Measurements from ENCODE around the gene KLHL11. TPM values are rescaled to one million over a fixed set of nuclear protein-coding genes. Genes with fewer than 3 reads are reported as not detected.
A peak's percentile ranks its signal among the peaks of the same experiment; 100 is the strongest.
"Not testable (repeated sequence)": the region's sequence is repeated elsewhere in the genome, so short reads cannot be mapped to it uniquely, and the experiment has no call there.

Gene KLHL11
- total and polyA plus RNA-seq, 3 experiments from 2014 or later = 6.4 to 26.9 (median 24.7) TPM

DNA sequence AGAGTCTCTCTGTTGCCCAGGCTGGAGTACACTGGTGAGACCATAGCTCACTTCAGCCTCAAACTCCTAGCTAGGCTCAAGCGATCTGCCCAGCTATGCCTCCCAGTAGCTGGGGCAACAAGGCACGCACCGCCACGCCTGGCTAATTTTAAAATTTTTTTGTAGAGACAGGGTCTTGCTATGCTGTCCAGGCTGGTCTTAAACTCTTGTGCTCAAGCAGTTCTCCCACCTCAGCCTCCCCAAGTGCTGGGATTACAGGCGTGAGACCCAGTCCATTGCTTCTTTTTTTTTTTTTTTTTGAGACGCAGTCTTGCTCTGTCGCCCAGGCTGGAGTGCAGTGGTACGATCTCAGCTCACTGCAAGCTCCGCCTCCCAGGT, 9.1 kb upstream of the KLHL11 start:
- H3K27me3 Mint-ChIP-seq; POLR2A ChIA-PET; H3K27ac ChIP-seq (ENCODE audit: low read depth, low read length); H3K9me3 Mint-ChIP-seq; H3K4me1 Mint-ChIP-seq; H3K27me3 ChIP-seq (ENCODE audit: insufficient read depth, low read length, poor library complexity, severe bottlenecking); H3K27ac Mint-ChIP-seq; H3K4me1 ChIP-seq (ENCODE audit: insufficient read depth, low read length); H3K4me3 Mint-ChIP-seq; H3K4me3 ChIP-seq (ENCODE audit: low read length); H3K9me3 ChIP-seq (ENCODE audit: low read length); CTCF ChIA-PET: not testable (repeated sequence)
- peaks cover 38% of the 10 kb centered on the region for H3K36me3 ChIP-seq (ENCODE audit: insufficient read depth, low read length)
- peaks cover 0 to 80% (median 15%) of the 10 kb centered on the region in 3 donors for H3K36me3 Mint-ChIP-seq
- DNase-seq = peak in 1 of 5 donors; percentile 15

DNA sequence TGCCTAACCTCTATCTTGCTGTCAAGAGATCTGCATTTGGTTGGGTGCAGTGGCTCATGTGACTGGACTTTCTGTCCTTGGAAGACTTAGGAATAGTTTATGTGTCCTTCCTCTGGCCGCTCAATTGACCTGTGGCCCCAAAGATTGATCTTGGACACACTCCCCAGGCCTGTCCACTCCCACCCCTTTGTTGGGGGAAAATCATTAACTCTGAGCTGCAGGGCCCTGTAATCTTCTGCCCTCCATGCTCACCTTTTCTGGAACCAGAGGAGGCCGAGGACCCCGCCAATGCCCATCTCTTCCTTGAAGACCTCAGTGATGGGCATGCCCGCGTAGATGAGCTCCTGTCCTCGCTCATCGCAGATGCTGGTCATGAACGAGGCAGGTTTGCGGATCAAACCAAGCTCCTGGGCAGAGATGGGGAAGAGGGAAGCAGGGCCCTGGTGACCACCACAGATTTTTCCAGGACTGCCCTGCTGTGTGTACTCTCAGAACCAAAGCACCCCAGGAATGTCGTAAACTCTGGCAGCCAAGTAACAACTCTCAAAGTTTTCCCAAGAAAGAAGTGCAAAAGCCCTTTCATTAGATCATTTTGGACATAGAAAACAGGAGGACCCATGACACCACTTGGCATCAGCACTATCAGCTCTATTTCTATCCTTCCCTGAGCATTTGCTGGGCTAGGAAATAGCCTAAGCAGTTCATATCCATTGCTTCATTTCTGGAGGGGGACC, 8.5 kb upstream of the KLHL11 start:
- H3K27ac ChIP-seq (ENCODE audit: low read depth, low read length) = no peak overlapping the region
- DNase-seq = no peak
- H3K9me3 ChIP-seq (ENCODE audit: low read length) = no peaks in the 10 kb centered on the region
- Mint-ChIP-seq H3K9me3 (no peaks in the 10 kb centered on the region), H3K36me3 (peaks cover 0 to 83% (median 15%) of the 10 kb centered on the region in 3 donors), H3K4me1 (peaks cover 0 to under 1% (median 0%) of the 10 kb centered on the region in 3 donors), H3K27ac (no peak overlapping the region), H3K27me3 (peaks cover 0 to 2% of the 10 kb centered on the region in 2 donors), H3K4me3 (no peak overlapping the region)
- peaks cover 35% of the 10 kb centered on the region for H3K36me3 ChIP-seq (ENCODE audit: insufficient read depth, low read length)
- H3K4me1 ChIP-seq (ENCODE audit: insufficient read depth, low read length) = no peaks in the 10 kb centered on the region
- H3K27me3 ChIP-seq (ENCODE audit: insufficient read depth, low read length, poor library complexity, severe bottlenecking) = no peaks in the 10 kb centered on the region
- ChIA-PET POLR2A (no interaction called here), CTCF (no interaction called here)
- no peak overlapping the region for H3K4me3 ChIP-seq (ENCODE audit: low read length)

DNA sequence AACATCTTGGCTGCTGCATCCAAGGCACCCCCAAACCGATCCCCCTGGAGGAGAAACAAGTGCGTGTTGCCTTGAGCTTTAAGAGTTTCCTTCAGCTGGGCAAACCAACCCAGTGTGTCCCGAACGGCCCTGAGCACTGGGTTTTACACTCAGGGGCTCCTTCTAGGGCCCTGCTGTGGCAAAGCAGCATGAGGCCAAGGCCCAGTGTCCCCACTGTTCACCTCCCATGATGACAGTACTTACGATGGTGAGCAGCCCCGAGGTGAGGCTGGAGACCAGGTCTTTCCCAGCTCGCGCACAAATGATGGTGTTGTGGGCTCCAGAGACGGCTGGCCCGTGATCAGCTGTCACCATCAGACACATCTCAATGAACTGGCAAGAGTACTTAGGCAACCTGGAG, 6.6 kb upstream of the KLHL11 start:
- no peak overlapping the region for H3K4me3 ChIP-seq (ENCODE audit: low read length)
- no peak overlapping the region for H3K27ac ChIP-seq (ENCODE audit: low read depth, low read length)
- Mint-ChIP-seq H3K27me3 (no peaks in the 10 kb centered on the region), H3K27ac (peak overlapping the region in 1 of 8 donors; percentile 17), H3K4me3 (peak overlapping the region in 1 of 7 donors; percentile 24), H3K36me3 (peaks cover 0 to 80% (median 7%) of the 10 kb centered on the region in 3 donors), H3K9me3 (no peaks in the 10 kb centered on the region), H3K4me1 (peaks cover 1 to 7% (median 6%) of the 10 kb centered on the region in 3 donors)
- peaks cover 27% of the 10 kb centered on the region for H3K36me3 ChIP-seq (ENCODE audit: insufficient read depth, low read length)
- no peak for DNase-seq
- no peaks in the 10 kb centered on the region for H3K4me1 ChIP-seq (ENCODE audit: insufficient read depth, low read length)
- H3K27me3 ChIP-seq (ENCODE audit: insufficient read depth, low read length, poor library complexity, severe bottlenecking) = no peaks in the 10 kb centered on the region
- no peaks in the 10 kb centered on the region for H3K9me3 ChIP-seq (ENCODE audit: low read length)
- CTCF ChIA-PET = interaction anchor here (0.7 kb wide), 1 partner anchor 94 kb away, joined by 3 read pairs; no protein-coding TSS in a partner anchor
- POLR2A ChIA-PET = no interaction called here

DNA sequence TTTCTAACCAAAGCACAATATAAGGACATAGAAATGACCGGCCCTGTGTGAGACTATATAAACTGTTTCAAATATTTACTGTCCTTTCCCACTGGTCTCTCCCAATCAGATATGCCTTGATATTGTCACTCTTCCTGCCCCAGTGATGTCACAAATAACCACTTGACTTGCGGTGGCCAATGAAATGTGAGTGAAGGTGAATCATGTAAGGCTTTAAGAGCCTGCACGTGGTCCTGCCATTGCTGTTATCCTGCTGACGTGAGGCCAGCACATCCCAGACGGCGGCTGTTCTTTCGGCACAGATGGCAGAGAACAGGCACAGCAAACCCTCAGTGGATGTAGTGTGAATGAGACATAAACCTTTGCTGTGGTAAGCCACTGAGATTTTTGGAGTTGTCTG, 5.4 kb upstream of the KLHL11 start:
- H3K9me3 ChIP-seq (ENCODE audit: low read length) = no peaks in the 10 kb centered on the region
- H3K4me1 ChIP-seq (ENCODE audit: insufficient read depth, low read length) = no peaks in the 10 kb centered on the region
- Mint-ChIP-seq H3K9me3 (no peaks in the 10 kb centered on the region), H3K27ac (peak overlapping the region in 2 of 8 donors; percentile 55 to 69), H3K4me3 (peak overlapping the region in 2 of 7 donors; percentile 3 to 27), H3K36me3 (peaks cover 0 to 74% (median 7%) of the 10 kb centered on the region in 3 donors), H3K4me1 (peaks cover 2 to 8% (median 6%) of the 10 kb centered on the region in 3 donors), H3K27me3 (no peaks in the 10 kb centered on the region)
- no peaks in the 10 kb centered on the region for H3K27me3 ChIP-seq (ENCODE audit: insufficient read depth, low read length, poor library complexity, severe bottlenecking)
- DNase-seq = no peak
- no peak overlapping the region for H3K4me3 ChIP-seq (ENCODE audit: low read length)
- POLR2A ChIA-PET = no interaction called here
- no peak overlapping the region for H3K27ac ChIP-seq (ENCODE audit: low read depth, low read length)
- CTCF ChIA-PET = interaction anchor here (0.9 kb wide), 1 partner anchor 69 kb away, joined by 3 read pairs; no protein-coding TSS in a partner anchor
- peaks cover 27% of the 10 kb centered on the region for H3K36me3 ChIP-seq (ENCODE audit: insufficient read depth, low read length)

DNA sequence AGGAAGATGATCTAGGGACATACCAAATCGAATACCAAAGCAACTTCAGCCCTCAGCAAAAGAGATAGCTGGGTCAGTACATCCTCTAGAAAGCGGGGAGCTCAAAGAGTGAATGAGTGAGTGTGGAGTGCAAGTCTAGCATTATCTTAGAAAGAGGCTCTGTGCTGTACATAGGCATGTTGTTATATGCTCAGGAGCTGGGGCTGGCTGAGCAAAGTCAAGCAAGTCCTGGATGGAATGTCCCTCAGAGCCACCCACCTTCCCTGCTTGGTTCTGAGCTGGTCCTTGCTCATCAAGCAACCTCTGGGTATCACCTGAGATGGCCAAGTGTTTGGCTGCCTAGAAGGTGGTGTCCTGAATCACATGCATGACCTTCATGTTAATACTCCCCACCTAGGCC, 4.9 kb upstream of the KLHL11 start:
- no peak overlapping the region for H3K4me3 Mint-ChIP-seq
- H3K4me1 Mint-ChIP-seq = peaks cover 5 to 11% (median 11%) of the 10 kb centered on the region in 3 donors
- H3K27me3 Mint-ChIP-seq = no peaks in the 10 kb centered on the region
- CTCF ChIA-PET = no interaction called here
- no peaks in the 10 kb centered on the region for H3K9me3 Mint-ChIP-seq
- no peaks in the 10 kb centered on the region for H3K27me3 ChIP-seq (ENCODE audit: insufficient read depth, low read length, poor library complexity, severe bottlenecking)
- H3K36me3 ChIP-seq (ENCODE audit: insufficient read depth, low read length) = peaks cover 27% of the 10 kb centered on the region
- H3K36me3 Mint-ChIP-seq = peaks cover 0 to 76% (median 7%) of the 10 kb centered on the region in 3 donors
- no peak overlapping the region for H3K27ac ChIP-seq (ENCODE audit: low read depth, low read length)
- no peak for DNase-seq
- no peaks in the 10 kb centered on the region for H3K4me1 ChIP-seq (ENCODE audit: insufficient read depth, low read length)
- POLR2A ChIA-PET = interaction anchor here (0.6 kb wide), 1 partner anchor 20 kb away, joined by 3 read pairs; no protein-coding TSS in a partner anchor
- no peaks in the 10 kb centered on the region for H3K9me3 ChIP-seq (ENCODE audit: low read length)
- peak overlapping the region in 3 of 8 donors; percentile 18 to 38 (median 35) for H3K27ac Mint-ChIP-seq
- H3K4me3 ChIP-seq (ENCODE audit: low read length) = no peak overlapping the region

DNA sequence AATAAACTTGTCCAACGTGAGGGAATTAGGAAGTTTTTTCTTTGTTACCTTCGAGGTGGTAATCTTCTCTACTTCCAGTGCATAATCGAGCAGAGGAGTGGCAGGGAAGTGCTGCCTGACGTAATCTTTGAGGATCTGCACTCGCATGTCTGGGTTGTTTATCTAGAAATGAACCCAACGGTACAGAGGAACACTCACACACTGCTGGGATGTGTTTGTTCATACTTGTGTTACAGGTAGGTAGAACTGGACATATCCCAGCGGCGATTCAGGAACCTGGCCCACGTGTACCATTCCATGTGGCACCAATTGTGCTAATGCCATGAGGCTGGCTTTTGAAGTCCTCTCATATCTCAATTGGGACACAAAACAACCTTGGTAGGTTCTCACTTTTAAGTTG, 4.2 kb upstream of the KLHL11 start:
- Histone ChIP-seq H3K4me1 (ENCODE audit: insufficient read depth, low read length) (peaks cover 2% of the 10 kb centered on the region), H3K9me3 (ENCODE audit: low read length) (no peaks in the 10 kb centered on the region), H3K27ac (ENCODE audit: low read depth, low read length) (no peak overlapping the region), H3K27me3 (ENCODE audit: insufficient read depth, low read length, poor library complexity, severe bottlenecking) (no peaks in the 10 kb centered on the region), H3K36me3 (ENCODE audit: insufficient read depth, low read length) (peaks cover 27% of the 10 kb centered on the region), H3K4me3 (ENCODE audit: low read length) (no peak overlapping the region)
- Mint-ChIP-seq H3K36me3 (peaks cover 0 to 71% (median 7%) of the 10 kb centered on the region in 3 donors), H3K9me3 (no peaks in the 10 kb centered on the region), H3K27me3 (no peaks in the 10 kb centered on the region), H3K4me3 (peak overlapping the region in 1 of 7 donors; percentile 72), H3K4me1 (peaks cover 5 to 11% (median 11%) of the 10 kb centered on the region in 3 donors), H3K27ac (peak overlapping the region in 1 of 8 donors; percentile 47)
- CTCF ChIA-PET = no interaction called here
- no peak for DNase-seq
- POLR2A ChIA-PET = interaction anchor here (0.6 kb wide), 1 partner anchor 21 kb away, joined by 3 read pairs; no protein-coding TSS in a partner anchor

DNA sequence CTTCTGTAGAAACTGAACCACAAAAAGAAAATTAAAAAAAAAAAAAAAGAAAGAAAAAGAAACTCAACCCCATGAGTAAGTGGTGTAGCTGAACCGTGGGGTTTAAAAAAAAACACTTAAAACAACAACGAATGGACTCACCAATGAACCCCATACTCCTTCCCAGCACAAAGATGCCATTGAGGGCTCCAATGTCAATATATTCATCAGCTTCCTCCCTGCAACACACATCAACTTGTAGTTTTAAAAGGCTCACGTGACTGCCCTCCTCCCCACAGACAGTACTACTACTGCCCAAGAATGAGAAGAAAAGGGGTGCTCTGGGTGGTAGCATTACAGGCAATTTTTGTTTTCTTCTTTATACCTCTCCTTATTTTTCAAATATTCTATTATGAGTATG, 3.3 kb upstream of the KLHL11 start:
- Mint-ChIP-seq H3K27me3 (no peaks in the 10 kb centered on the region), H3K4me1 (peaks cover 5 to 11% (median 11%) of the 10 kb centered on the region in 3 donors), H3K4me3 (peak overlapping the region in 2 of 7 donors; percentile 46 to 72), H3K9me3 (no peaks in the 10 kb centered on the region), H3K27ac (peak overlapping the region in 1 of 8 donors; percentile 68), H3K36me3 (peaks cover 0 to 65% (median 7%) of the 10 kb centered on the region in 3 donors)
- H3K27me3 ChIP-seq (ENCODE audit: insufficient read depth, low read length, poor library complexity, severe bottlenecking) = no peaks in the 10 kb centered on the region
- H3K36me3 ChIP-seq (ENCODE audit: insufficient read depth, low read length) = peaks cover 23% of the 10 kb centered on the region
- ChIA-PET CTCF (interaction anchor here (0.6 kb wide), 1 partner anchor 18 kb away, joined by 3 read pairs; no protein-coding TSS in a partner anchor), POLR2A (interaction anchor here (0.6 kb wide), 1 partner anchor 98 kb away, joined by 4 read pairs; the partner anchor contains the start of gene CNP)
- no peak for DNase-seq
- H3K4me3 ChIP-seq (ENCODE audit: low read length) = no peak overlapping the region
- no peak overlapping the region for H3K27ac ChIP-seq (ENCODE audit: low read depth, low read length)
- peaks cover 10% of the 10 kb centered on the region for H3K4me1 ChIP-seq (ENCODE audit: insufficient read depth, low read length)
- no peaks in the 10 kb centered on the region for H3K9me3 ChIP-seq (ENCODE audit: low read length)

DNA sequence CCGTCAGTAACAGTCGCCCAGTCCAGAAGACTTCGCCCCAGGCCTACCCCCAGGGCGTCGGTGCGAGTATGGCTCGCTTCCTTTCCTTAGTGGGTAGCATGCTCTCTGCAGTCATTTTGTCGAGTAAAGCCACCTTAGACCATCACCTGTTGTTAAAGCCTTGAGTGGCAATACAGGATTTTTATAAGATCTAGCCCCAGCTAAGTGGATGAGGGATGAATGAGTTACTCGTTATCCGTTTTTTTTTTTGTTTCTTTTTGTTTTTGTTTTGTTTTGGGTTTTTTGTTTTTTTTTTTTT, 322 bp upstream of the KLHL11 start:
- peaks cover 27% of the 10 kb centered on the region for H3K4me1 ChIP-seq (ENCODE audit: insufficient read depth, low read length)
- Mint-ChIP-seq H3K27me3 (no peaks in the 10 kb centered on the region), H3K4me3 (no peak overlapping the region), H3K4me1 (peaks cover 15 to 26% (median 26%) of the 10 kb centered on the region in 3 donors), H3K36me3 (peaks cover 0 to 36% (median 2%) of the 10 kb centered on the region in 3 donors), H3K9me3 (no peaks in the 10 kb centered on the region), H3K27ac (peak overlapping the region in 4 of 8 donors; percentile 77 to 90 (median 88))
- H3K27ac ChIP-seq (ENCODE audit: low read depth, low read length) = peak overlapping the region; percentile 81
- no peak for DNase-seq
- H3K4me3 ChIP-seq (ENCODE audit: low read length) = peak overlapping the region; percentile 74
- no peaks in the 10 kb centered on the region for H3K27me3 ChIP-seq (ENCODE audit: insufficient read depth, low read length, poor library complexity, severe bottlenecking)
- ChIA-PET POLR2A (interaction anchor here (0.6 to 2.1 kb wide), 8 partner anchors 17 to 387 kb away, joined by 3 to 16 read pairs (median 4); partner anchors contain the start of genes ACLY, EIF1 and ODAD4), CTCF (interaction anchor here (0.7 to 1.7 kb wide), 4 partner anchors 54 to 1765 kb away, joined by 3 to 5 read pairs (median 4); partner anchors contain the start of genes DNAJC7, NR1D1 and P3H4)
- no peaks in the 10 kb centered on the region for H3K9me3 ChIP-seq (ENCODE audit: low read length)
- peaks cover 5% of the 10 kb centered on the region for H3K36me3 ChIP-seq (ENCODE audit: insufficient read depth, low read length)
